Endothelial cell of umbilical vein (primary cell): Measurements from ENCODE around the gene RNF135. TPM values are rescaled to one million over a fixed set of nuclear protein-coding genes. Genes with fewer than 3 reads are reported as not detected.

Experiments used
- BruUV-seq: library from RNA; stranded (reverse); fragments of 400-500 nt; replicated peaks from 2 replicates; lab custom pipeline; 2021; lab: Mats Ljungman, UMichigan
- CTCF ChIA-PET: fragments of 300-600, 350-600 bp; sonication (Branson Sonifier 250); formaldehyde crosslinking; loops from one replicate; lab custom pipeline; 2021; ENCODE audit warnings: antibody characterized with exemption, inconsistent platforms; lab: Charles Lee
- POLR2A ChIA-PET: fragments of 300-600, 350-600 bp; sonication (Branson Sonifier 250); formaldehyde crosslinking; loops from one replicate; lab custom pipeline; 2021; ENCODE audit warnings: antibody characterized with exemption, inconsistent platforms; lab: Charles Lee
- DNase-seq: peaks from one replicate; pipeline ENCODE4 v3.0.0-alpha.2; 2011; ENCODE audit warnings: low read depth, low spot score
- FAIRE-seq: peaks from 2 replicates; lab custom pipeline; 2011; peaks lifted over from hg19 to GRCh38; lab: Jason Lieb, UNC
- H2AFZ ChIP-seq: 2 replicates; pipeline ENCODE4 v1.6.0; 2012; ENCODE audit warnings: low read depth, low read length, control low read depth, inconsistent platforms
- H3K27ac ChIP-seq: 2 replicates; pipeline ENCODE4 v1.5.1; 2011; ENCODE audit warnings: low read depth, mild to moderate bottlenecking, control low read depth, low read length, moderate library complexity; ENCODE audit not compliant: insufficient read depth
- H3K27me3 ChIP-seq, 2 experiments: 2 replicates each; pipeline versions ENCODE4 v1.6.0 to v1.6.1; 2011; ENCODE audit warnings: low read length in 2 of 2, mixed read lengths in 1 of 2; ENCODE audit not compliant: control insufficient read depth in 2 of 2, insufficient read depth in 2 of 2
- H3K36me3 ChIP-seq, 2 experiments: 2 replicates in 1 of 2; 3 replicates in 1 of 2; pipeline ENCODE4 v1.5.1; 2011; ENCODE audit warnings: low read length in 2 of 2, mild to moderate bottlenecking in 1 of 2, moderate library complexity in 1 of 2; ENCODE audit not compliant: control insufficient read depth in 2 of 2, insufficient read depth in 2 of 2; ENCODE audit errors: extremely low read depth in 1 of 2
- H3K4me1 ChIP-seq: 3 replicates; pipeline ENCODE4 v1.5.1; 2011; ENCODE audit warnings: mild to moderate bottlenecking, low read length; ENCODE audit not compliant: control insufficient read depth, insufficient read depth; ENCODE audit errors: extremely low read depth
- H3K4me2 ChIP-seq: 2 replicates; pipeline ENCODE4 v1.6.1; 2011; ENCODE audit warnings: low read length, control low read depth, mixed read lengths; ENCODE audit not compliant: insufficient read depth
- H3K4me3 ChIP-seq, 3 experiments: fragments of 200-600 bp in 1 of 3; sonication (generic), shearing (Covaris generic) in 1 of 3; replicated peaks in 1 of 3; 2 replicates each; pipeline ENCODE4 v1.5.1; 2011 to 2016; ENCODE audit warnings: control low read depth in 3 of 3, low read length in 3 of 3, mild to moderate bottlenecking in 2 of 3, inconsistent platforms in 1 of 3, low read depth in 1 of 3, moderate library complexity in 1 of 3; ENCODE audit not compliant: insufficient read depth in 1 of 3
- H3K79me2 ChIP-seq: 2 replicates; pipeline ENCODE4 v1.6.0; 2012; ENCODE audit warnings: low read length, inconsistent platforms; ENCODE audit not compliant: control insufficient read depth, insufficient read depth
- H3K9ac ChIP-seq: replicated peaks from 2 replicates; pipeline ENCODE3; 2011; ENCODE audit warnings: low read length, control low read depth; ENCODE audit not compliant: insufficient read depth; ENCODE audit errors: extremely low read depth
- H3K9me1 ChIP-seq: replicated peaks from 3 replicates; pipeline ENCODE4 v1.6.0; 2011; ENCODE audit warnings: mild to moderate bottlenecking, low read length; ENCODE audit not compliant: control insufficient read depth, insufficient read depth; ENCODE audit errors: extremely low read depth
- H3K9me3 ChIP-seq: replicated peaks from 2 replicates; pipeline ENCODE4 v1.5.1; 2012; ENCODE audit warnings: low read length, inconsistent platforms; ENCODE audit not compliant: control insufficient read depth, insufficient read depth
- H4K20me1 ChIP-seq: replicated peaks from 2 replicates; pipeline ENCODE3; 2011; ENCODE audit warnings: mild to moderate bottlenecking, low read length; ENCODE audit not compliant: control insufficient read depth, insufficient read depth; ENCODE audit errors: extremely low read depth
- CTCF ChIP-seq, 2 donors: IDR thresholded peaks; 1 replicate in 1 of 2; 2 replicates in 1 of 2; pipeline ENCODE4 v1.5.1; 2011; ENCODE audit warnings: low read length in 2 of 2, mild to moderate bottlenecking in 2 of 2, moderate library complexity in 2 of 2, control low read depth in 1 of 2, inconsistent platforms in 1 of 2, low read depth in 1 of 2; ENCODE audit not compliant: insufficient read depth in 1 of 2; ENCODE audit errors: extremely low read depth in 1 of 2
- EZH2 ChIP-seq: IDR thresholded peaks from 2 replicates; pipeline ENCODE4 v1.6.1; 2012; ENCODE audit warnings: borderline replicate concordance, low read depth, mild to moderate bottlenecking, moderate library complexity, low read length, inconsistent platforms; ENCODE audit not compliant: severe bottlenecking
- FOS ChIP-seq: IDR thresholded peaks from 2 replicates; pipeline ENCODE4 v1.6.1; 2011; ENCODE audit warnings: mild to moderate bottlenecking, low read length, moderate library complexity, borderline replicate concordance; ENCODE audit not compliant: insufficient read depth
- GATA2 ChIP-seq: IDR thresholded peaks from 2 replicates; pipeline ENCODE4 v1.7.0; 2011; ENCODE audit warnings: low read depth, mild to moderate bottlenecking, moderate library complexity, mixed read lengths, low read length; ENCODE audit not compliant: insufficient read length, insufficient read depth
- JUN ChIP-seq: IDR thresholded peaks from 2 replicates; pipeline ENCODE4 v1.6.1; 2011; ENCODE audit warnings: borderline replicate concordance, low read depth; ENCODE audit not compliant: insufficient read length, insufficient read depth
- MYC ChIP-seq: IDR thresholded peaks from one replicate; pipeline ENCODE4 v1.6.1; 2011; ENCODE audit warnings: mild to moderate bottlenecking, low read depth, low read length
- POLR2A ChIP-seq: IDR thresholded peaks from 2 replicates; pipeline ENCODE4 v1.6.1; 2012; ENCODE audit warnings: low read depth, mild to moderate bottlenecking, control low read depth, low read length
- POLR2AphosphoS5 ChIP-seq: IDR thresholded peaks from 2 replicates; pipeline ENCODE4 v1.6.1; 2012; ENCODE audit warnings: low read depth, mild to moderate bottlenecking, control low read depth, low read length, moderate library complexity; ENCODE audit not compliant: insufficient read depth
- dilution Hi-C: fragments of 300-500 bp; cut with MboI; formaldehyde crosslinking; loops from one replicate; pipeline ENCODE4 v1.15.0; 2019; ENCODE audit warnings: low sequenced_read_pairs; ENCODE audit not compliant: extremely low pct_ligation_motif_present
- intact Hi-C: fragments of 100-400 bp; cut with micrococcal nuclease; formaldehyde crosslinking; loops from one replicate; pipeline ENCODE4 v1.10.0; 2022
- polyA plus RNA-seq, 4 experiments: library from polyadenylated mRNA; depleted of rRNA in 3 of 4; stranded (reverse) in 3 of 4; unstranded in 1 of 4; fragments of >200 nt; gene quantifications; 2 replicates each; pipeline versions ENCODE4 v1.2.1 to v1.2.3, GENCODE V29; 2011 to 2012; ENCODE audit warnings: missing spikeins in 1 of 4
- total RNA-seq: library from RNA; stranded (reverse); gene quantifications from 2 replicates; pipeline ENCODE4 v1.2.3, GENCODE V29; 2021
- TF ChIP-seq, protein P1 (sequence below): IDR thresholded peaks from 2 replicates; pipeline ENCODE4 v1.6.1; 2011; ENCODE audit not compliant: insufficient read depth, insufficient read length

Gene RNF135
- total and polyA plus RNA-seq, 2 donors (not counting 3 experiments of a cell fraction or from before 2014, with no cell fraction given): 11.6 to 12.0 TPM

GRCh38 chr17:30952638-30953393, 18.0 kb upstream of the RNF135 start:
- no peaks in the 10 kb centered on the region for H3K27me3 ChIP-seq
- TF ChIP-seq GATA2 (no peak), FOS (no peak), POLR2AphosphoS5 (no peak), JUN (no peak), POLR2A (no peak), MYC (no peak), CTCF (IDR thresholded peaks at IDR 0.05; ENCODE audit: extremely low read depth in 1 of 2, insufficient read depth in 1 of 2, low read depth in 1 of 2, low read length in 2 of 2) (no peak), EZH2 (no peak)
- TF ChIP-seq, protein P1, sequence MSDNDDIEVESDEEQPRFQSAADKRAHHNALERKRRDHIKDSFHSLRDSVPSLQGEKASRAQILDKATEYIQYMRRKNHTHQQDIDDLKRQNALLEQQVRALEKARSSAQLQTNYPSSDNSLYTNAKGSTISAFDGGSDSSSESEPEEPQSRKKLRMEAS: no peak
- no peak overlapping the region for H3K9ac ChIP-seq
- no TSS peak for BruUV-seq
- H3K27ac ChIP-seq: no peak overlapping the region
- FAIRE-seq (no peak), DNase-seq (no peak)
- H3K9me1 ChIP-seq: no peaks in the 10 kb centered on the region
- dilution Hi-C loops (no loop called here), intact Hi-C loops (no loop called here)
- H3K4me2 ChIP-seq: no peak overlapping the region
- ChIA-PET POLR2A (no interaction called here), CTCF (no interaction called here)
- no peaks in the 10 kb centered on the region for H3K4me1 ChIP-seq
- no peaks in the 10 kb centered on the region for H4K20me1 ChIP-seq
- H3K36me3 ChIP-seq: no peaks in the 10 kb centered on the region
- H3K79me2 ChIP-seq: no peaks in the 10 kb centered on the region
- no peak overlapping the region for H3K4me3 ChIP-seq
- no peaks in the 10 kb centered on the region for H3K9me3 ChIP-seq
- H2AFZ ChIP-seq: no peak overlapping the region
